IPS DF 4.7 (cell line): ENCODE data around the gene NLGN1.

Experiments used
- DNase-seq: peaks from one replicate; pipeline ENCODE4 v3.0.0-alpha.2; 2013; ENCODE audit warnings: low spot score; ENCODE audit errors: extremely low read depth

NLGN1 gene

GRCh38 chr3:173902401-173902800 is 504.9 kb downstream of the NLGN1 start:
- no peak for DNase-seq

- DNase-seq: no peak
These were observed 505.3 kb downstream of the NLGN1 start for GRCh38 chr3:173902871-173903270.

GRCh38 chr3:173905381-173905780 is 507.8 kb downstream of the NLGN1 start:
- no peak for DNase-seq

- no peak for DNase-seq
These were observed 513.9 kb downstream of the NLGN1 start for GRCh38 chr3:173911446-173911845.

GRCh38 chr3:173912126-173912525 is 514.6 kb downstream of the NLGN1 start:
- no peak for DNase-seq

GRCh38 chr3:173913397-173913796 is 515.9 kb downstream of the NLGN1 start:
- DNase-seq: no peak

- DNase-seq: no peak
These were observed 516.5 kb downstream of the NLGN1 start for GRCh38 chr3:173913974-173914421.

GRCh38 chr3:173916799-173917198 is 519.3 kb downstream of the NLGN1 start:
- DNase-seq: no peak

GRCh38 chr3:173920386-173920785 is 522.8 kb downstream of the NLGN1 start:
- no peak for DNase-seq

- no peak for DNase-seq
These were observed 524.2 kb downstream of the NLGN1 start for GRCh38 chr3:173921732-173922131.

- DNase-seq: no peak
These were observed 525.7 kb downstream of the NLGN1 start for GRCh38 chr3:173923204-173923603.

GRCh38 chr3:173930251-173930650 is 532.7 kb downstream of the NLGN1 start:
- no peak for DNase-seq

- no peak for DNase-seq
These were observed 535.1 kb downstream of the NLGN1 start for GRCh38 chr3:173932624-173933023.

GRCh38 chr3:173933113-173933512 is 535.6 kb downstream of the NLGN1 start:
- DNase-seq: no peak

GRCh38 chr3:173936316-173936715 is 538.8 kb downstream of the NLGN1 start:
- DNase-seq: no peak

- DNase-seq: no peak
These were observed 540.6 kb downstream of the NLGN1 start for GRCh38 chr3:173938159-173938558.

- DNase-seq: no peak
These were observed 541.1 kb downstream of the NLGN1 start for GRCh38 chr3:173938616-173939015.

GRCh38 chr3:173939331-173939730 is 541.8 kb downstream of the NLGN1 start:
- no peak for DNase-seq

GRCh38 chr3:173943264-173943663 is 545.7 kb downstream of the NLGN1 start:
- DNase-seq: no peak

GRCh38 chr3:173945170-173945569 is 547.6 kb downstream of the NLGN1 start:
- no peak for DNase-seq

- DNase-seq: no peak
These were observed 548.3 kb downstream of the NLGN1 start for GRCh38 chr3:173945806-173946205.

- no peak for DNase-seq
These were observed 557.1 kb downstream of the NLGN1 start for GRCh38 chr3:173954647-173955046.

GRCh38 chr3:173957646-173958045 is 560.1 kb downstream of the NLGN1 start:
- no peak for DNase-seq

GRCh38 chr3:173958805-173959204 is 561.3 kb downstream of the NLGN1 start:
- no peak for DNase-seq
